CD4-positive, alpha-beta T cell treated with Interleukin-17A for 4 hours (primary cell): ENCODE measurements around the gene HAP1.
"Not testable (repeated sequence)": the region's sequence is repeated elsewhere in the genome, so short reads cannot be mapped to it uniquely, and the experiment has no call there.

Experiments
- DNase-seq: peaks from one replicate; pipeline ENCODE4 v3.0.0-alpha.2; 2020; ENCODE audit warnings: mixed read lengths

The HAP1 gene

GRCh38 chr17:41689497-41690299, 44.7 kb downstream of the HAP1 start:
- peak; percentile 64 for DNase-seq

GRCh38 chr17:41688641-41689496, 45.6 kb downstream of the HAP1 start, which contains the start of gene EIF1:
EIF1 (plus strand) TSS chr17:41688885; CDS start chr17:41689039, 154 bp downstream.
- DNase-seq: peak; percentile 100

GRCh38 chr17:41687828-41688640, 46.4 kb downstream of the HAP1 start:
- DNase-seq: peak; percentile 79

DNA sequence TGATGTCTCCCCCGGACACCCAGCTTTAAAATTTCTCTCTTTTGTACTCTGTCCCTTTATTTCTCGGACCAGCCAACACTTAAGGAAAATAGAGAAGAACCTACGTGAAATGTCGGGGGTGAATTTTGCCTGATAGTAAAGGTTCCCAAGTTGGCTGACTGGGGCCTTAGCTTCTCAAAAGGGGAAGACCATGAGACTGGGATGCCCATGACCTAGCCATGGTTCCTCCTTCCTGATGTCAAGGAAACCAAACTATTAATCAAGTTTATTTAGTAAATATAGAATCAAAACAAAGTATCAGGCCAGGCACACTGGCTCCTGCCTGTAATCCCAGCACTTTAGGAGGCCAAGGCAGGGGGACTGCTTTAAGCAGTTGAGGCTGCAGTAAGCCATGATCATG, 48.2 kb downstream of the HAP1 start:
- no peak for DNase-seq

DNA sequence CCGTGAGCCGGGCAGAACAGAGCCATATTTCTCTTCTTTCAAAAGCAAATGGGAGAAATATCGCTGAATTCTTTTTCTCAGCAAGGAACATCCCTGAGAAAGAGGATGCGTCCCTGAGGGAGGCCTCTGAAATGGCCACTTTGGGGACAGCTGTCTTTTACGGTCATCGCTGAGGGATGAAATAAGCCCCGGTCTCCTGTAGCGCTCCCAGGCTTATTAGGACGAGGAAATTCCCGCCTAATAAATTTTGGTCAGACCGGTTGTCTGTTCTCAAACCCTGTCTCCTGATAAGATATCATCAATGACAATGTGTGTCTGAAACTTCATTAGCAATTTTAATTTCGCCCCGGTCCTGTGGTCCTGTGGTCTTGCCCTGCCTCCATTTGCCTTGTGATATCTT, 48.7 kb downstream of the HAP1 start:
- DNase-seq: not testable (repeated sequence)

DNA sequence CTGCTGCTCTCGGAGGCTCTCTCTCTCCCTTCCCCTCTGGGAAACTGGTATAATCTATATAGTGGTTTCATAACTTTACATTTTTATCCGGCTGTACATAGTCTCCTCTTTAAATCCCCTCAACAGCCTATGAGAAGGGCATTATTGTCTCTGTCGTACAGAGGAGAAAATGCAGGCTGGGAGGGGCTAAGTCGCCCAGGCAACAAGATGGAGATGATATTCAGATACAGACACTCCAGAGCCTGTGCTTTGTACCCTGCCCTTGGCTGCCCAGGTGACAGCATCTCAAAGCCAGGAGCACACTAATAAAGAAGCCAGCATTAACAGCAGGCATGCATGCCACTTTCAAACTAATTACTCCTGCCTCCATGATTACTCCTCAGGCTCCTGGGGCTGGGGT, 50.4 kb downstream of the HAP1 start:
- no peak for DNase-seq

- DNase-seq: no peak
Measured at GRCh38 chr17:41683441-41684007, 50.9 kb downstream of the HAP1 start.

DNA sequence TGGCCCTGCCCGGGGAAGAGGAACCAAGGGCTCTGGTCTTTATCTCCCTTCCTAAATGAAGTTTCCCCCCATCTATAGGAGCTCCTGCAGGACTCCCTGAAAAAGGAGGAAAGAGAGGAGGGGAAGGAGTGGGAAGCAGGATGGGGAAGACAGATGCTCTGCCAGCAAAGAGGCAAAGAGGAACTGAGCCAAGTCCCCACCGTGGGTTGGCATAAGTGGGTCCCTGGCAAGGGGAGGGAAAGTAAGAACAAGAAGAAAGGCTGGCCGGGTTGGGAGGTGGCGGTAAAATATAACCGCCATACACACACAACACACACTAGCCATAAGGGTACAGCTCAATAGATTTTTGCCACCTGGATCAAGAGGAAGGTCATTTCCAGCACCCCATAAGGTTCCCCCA, 51.8 kb downstream of the HAP1 start:
- DNase-seq: no peak

- no peak for DNase-seq
Measured at GRCh38 chr17:41681776-41682175, 52.7 kb downstream of the HAP1 start.

DNA sequence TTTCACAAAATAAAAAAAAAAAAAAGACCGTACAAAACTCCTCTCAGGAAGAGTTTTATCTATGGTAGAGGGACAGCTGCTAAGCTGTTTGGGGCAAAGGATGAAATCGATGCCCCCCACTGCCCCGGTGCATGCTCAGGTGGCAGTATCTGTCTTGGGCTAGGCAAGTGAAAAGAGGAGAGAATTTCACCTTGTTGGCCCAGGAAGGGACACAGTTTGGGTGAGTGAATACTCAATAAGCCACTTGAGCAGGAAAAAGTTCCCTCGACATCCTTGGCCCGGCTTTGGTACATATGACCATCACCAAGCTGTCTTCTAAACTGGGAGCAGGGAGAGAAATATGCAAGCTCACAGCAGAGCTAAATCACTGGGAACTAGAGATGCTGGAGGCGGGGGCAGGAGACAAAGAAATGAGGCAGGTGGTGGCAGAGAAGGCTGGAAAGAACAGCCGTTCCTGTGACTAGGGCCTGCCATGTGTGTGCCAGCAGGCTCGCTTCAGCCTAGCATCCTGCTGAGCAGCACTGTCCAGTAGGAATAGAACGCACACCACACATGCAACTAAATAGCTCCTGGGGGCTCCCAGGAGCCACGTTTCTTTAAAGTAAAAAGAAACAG, 53.9 kb downstream of the HAP1 start:
- no peak for DNase-seq

DNA sequence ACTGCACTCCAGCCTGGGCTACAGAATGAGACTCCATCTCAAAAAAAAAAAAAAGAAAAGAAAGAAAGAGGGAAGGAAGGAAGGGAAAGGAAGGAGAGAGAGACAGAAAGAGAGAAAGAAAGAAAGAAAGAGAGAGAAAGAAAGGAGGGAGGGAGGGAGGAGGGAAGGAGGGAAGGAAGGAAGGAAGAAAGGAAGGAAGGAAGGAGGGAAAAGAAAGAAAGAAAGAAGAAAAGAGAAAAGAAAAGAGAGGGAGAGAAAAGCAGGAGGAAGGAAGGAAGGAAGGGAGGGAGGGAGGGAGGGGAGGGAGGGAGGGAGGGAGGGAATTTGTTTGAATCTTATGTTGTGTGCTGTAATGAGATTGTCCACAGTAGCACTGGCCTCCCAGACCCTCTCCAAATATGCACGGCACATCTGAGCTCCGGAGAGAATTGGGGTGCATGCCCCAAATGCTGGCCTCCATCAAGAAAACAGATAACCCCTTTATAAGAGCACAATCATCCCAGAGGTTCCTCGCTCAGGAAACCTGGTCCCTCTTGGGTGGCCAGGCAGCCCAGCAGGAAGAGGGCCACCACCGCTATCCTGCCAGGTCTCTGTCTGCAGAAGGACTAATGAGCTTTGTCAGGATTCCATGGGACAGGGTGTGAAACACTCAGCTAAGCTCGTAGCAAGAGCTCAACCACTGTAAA, 54.6 kb downstream of the HAP1 start:
- DNase-seq: no peak

GRCh38 chr17:41678907-41679739, 55.3 kb downstream of the HAP1 start:
- DNase-seq: peak; percentile 72

DNA sequence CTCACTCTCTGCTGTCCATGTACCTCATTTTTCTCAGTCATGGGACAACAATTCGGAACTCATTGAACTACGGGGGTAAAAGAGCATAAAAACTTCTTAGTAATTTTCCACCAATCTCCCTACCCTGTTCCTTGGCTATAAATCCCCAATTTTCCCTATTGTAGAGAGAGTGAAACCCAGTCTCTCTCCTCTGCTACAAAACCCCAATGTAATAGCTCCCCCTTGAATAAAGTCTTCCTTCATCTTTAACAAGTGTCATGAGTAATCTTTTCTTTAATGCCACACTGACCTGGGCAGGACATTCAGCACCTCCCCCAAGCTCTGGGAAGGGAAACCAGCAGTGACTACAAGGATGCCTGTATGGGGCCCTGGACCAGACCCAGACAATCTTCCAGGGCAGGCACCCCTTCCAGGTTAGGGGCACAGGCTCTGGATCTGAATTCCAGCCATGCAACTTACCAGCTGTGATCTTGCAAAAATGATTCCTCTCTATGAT, 56.0 kb downstream of the HAP1 start:
- peak; percentile 22 for DNase-seq

GRCh38 chr17:41676058-41676419, 58.4 kb downstream of the HAP1 start:
- no peak for DNase-seq

GRCh38 chr17:41675157-41676057, 59.0 kb downstream of the HAP1 start:
- DNase-seq: not testable (repeated sequence)
